GM21360 (cell line): ENCODE measurements around the gene FYB2.
"Not testable (repeated sequence)": the region's sequence is repeated elsewhere in the genome, so short reads cannot be mapped to it uniquely, and the experiment has no call there.

Experiments used
- ATAC-seq: cut with Tn5 transposase; IDR thresholded peaks from one replicate; pipeline ENCODE4 v1.9.1; 2021; ENCODE audit warnings: mild to moderate bottlenecking, moderate library complexity; ENCODE audit not compliant: unreplicated experiment

The FYB2 gene

GRCh38 chr1:56798053-56798471 is 21.1 kb downstream of the FYB2 start:
- no peak for ATAC-seq

DNA sequence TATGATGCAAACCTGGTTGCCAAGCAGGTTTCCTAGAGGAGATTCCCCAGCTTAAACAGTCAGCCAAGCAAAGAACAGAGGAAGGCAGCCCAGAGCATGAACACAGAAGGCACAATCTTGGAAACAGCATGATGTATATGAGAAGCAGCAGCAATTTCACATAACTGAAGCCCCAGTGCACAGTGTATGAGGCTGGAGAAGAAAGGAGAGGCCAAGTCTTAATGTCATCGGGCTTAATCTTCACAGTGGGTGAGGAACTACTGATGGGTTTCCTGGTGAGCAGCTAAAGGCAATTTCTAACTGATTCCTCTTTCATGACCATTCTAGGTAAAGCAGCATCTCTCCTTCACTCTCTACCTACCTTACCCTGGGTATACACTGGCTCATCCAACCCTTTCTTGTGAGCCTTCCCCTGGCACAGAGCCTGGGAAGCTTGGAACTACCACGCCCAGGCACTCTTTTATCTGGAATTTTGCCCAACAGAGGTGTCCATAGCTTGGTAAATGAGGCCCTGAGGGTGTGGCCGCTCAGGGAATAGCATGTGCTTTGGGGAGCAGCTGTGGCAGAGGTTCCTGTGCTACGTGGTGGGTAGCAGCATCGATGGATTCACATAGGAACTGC is 22.0 kb downstream of the FYB2 start:
- ATAC-seq = no peak

- ATAC-seq = no peak
These were observed 23.3 kb downstream of the FYB2 start for GRCh38 chr1:56795870-56796269.

DNA sequence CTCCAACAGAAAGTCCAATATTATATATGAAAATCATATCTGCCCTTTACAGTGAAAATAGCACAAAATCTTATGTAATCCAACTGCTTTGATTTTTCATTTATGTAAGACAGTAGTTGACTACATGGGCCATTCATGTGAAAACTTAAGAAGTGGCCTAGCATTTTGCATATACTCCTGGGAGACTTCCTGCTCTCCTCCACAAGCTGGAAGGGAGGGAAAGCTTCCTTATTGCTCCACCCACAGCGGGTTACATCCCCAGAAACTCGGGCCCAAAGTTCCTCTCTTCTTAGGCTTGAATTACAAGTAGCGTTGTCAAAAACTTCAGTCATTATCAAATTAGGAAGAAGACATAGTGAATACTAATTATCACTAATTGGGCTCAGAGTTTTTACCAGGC is 29.2 kb downstream of the FYB2 start:
- ATAC-seq = no peak

GRCh38 chr1:56788588-56788987 is 30.6 kb downstream of the FYB2 start:
- ATAC-seq = no peak

DNA sequence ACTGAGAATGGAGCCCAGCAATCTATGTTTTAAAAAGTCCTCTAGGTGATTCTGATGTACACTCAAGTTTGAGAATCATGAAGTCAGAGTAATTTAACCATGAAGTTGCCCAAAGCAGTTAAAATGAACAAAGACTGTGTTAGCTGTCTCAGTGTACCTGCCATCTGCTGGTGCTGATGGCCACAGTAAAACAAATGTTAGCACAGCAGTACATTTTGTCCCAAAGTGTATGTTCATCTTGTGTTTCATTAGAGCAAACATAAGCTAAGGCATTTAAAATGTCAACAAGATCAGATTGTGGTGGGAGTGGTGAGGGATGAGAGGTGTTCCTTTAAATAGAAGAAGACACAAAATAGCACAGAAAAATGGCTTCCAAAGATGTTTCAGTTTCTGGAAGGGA is 31.1 kb downstream of the FYB2 start:
- ATAC-seq = no peak

DNA sequence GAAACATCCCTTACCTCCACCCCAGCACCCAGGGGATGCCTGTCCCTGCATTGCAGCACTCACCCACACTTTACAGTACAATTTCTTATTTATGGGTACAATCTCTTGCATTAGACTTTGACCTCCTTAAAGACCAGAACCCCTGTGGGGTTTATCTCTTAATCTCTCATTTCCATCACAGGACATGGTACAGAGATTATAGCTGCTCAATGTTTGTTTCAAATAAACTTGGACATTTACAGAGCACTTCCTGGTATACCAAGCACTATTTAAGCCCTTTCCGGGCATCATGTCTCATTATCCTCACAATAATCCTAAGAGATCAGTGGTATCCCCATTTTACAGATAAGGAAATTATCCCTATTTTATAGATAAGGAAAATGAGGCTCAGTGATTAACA is 31.9 kb downstream of the FYB2 start:
- no peak for ATAC-seq

- no peak for ATAC-seq
These were observed 36.4 kb downstream of the FYB2 start for GRCh38 chr1:56782773-56783172.

GRCh38 chr1:56780826-56781225 is 38.4 kb downstream of the FYB2 start:
- no peak for ATAC-seq

- ATAC-seq = no peak
These were observed 39.0 kb downstream of the FYB2 start for GRCh38 chr1:56780128-56780750.

DNA sequence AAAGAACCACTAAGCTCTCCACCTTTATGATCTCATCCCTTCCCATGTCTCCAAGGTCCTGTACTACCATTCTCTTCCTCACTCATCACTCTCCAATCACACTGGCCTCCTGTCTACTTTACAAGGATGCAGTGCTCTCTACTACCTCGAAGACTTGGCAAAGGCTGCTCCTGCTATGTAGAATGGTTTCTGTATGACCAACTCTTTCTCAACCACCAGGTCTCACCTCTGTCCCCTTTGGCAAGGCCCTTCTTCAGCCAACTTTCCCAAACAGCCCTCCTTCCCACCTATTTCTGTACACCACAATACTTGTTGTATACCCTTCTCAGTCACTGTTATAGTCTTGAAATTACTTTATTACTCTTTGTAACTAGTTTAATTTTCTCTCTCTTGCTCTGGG is 41.2 kb downstream of the FYB2 start:
- no peak for ATAC-seq

GRCh38 chr1:56774732-56775131 is 44.5 kb downstream of the FYB2 start:
- ATAC-seq = not testable (repeated sequence)

DNA sequence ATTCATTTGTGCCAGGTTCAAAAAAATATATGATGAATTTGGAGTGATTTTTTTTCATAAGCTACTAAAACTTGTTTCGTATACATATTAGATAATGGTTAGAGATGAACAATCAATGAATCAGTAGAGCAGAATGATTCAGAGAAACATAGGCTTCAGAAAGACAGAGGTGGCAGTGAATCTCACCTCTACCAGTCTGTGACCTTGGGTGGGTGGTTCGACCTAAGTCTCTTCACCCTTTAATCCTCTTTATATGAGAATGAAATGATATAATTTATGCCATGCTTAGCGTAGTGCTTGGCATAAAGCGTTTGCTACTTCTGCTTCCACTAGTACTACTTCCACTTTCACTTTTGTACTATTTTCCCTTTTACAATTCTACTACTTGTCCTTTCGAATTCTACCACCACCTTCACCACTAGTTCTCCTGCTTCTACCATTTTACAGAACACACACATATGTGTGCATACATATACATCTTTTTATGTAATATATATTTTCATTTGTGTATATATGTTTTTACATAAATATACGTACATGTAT is 45.1 kb downstream of the FYB2 start:
- ATAC-seq = peak; percentile 79

- no peak for ATAC-seq
These were observed 45.7 kb downstream of the FYB2 start for GRCh38 chr1:56773341-56774066.

DNA sequence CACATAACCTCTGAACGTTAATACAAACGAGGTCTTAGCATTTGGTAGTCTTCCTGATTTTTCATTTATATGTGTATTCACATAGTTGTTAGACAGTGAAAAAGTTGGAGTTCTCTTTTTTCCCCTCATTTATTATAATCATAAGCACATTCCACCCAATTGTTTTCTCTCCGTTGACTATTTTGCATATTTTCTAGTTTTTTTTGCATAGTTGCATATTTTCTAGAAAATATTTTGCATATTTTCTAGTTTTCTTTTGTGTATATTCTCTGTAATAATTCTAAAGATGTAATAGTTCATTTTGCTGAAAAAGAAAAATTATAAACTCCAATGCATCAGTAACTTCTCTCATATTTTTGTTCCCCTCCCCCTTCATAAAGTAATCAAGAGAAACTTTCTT is 47.5 kb downstream of the FYB2 start:
- no peak for ATAC-seq

DNA sequence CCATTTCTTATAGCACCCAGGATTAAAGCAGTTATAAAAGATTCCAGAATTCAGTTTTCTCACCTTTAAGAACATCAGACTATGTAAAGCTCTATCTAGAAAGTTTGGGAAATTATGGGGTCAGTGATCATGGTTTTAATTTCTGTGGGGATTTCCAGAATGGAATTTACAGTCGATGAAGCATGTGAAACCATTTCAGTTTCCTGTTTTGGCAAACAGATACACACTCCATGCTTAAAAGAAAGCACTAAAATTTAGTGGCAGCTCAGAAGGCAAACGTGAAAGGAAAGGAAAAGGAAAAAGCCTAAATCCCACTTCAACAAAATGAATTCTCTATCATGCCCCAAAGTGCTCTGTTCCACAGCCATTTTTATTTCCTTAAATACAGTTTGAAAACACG is 60.4 kb downstream of the FYB2 start:
- ATAC-seq = no peak

GRCh38 chr1:56758135-56758534 is 61.1 kb downstream of the FYB2 start:
- no peak for ATAC-seq

- ATAC-seq = no peak
These were observed 63.3 kb downstream of the FYB2 start for GRCh38 chr1:56755911-56756310.

GRCh38 chr1:56754708-56755479 is 64.3 kb downstream of the FYB2 start:
- ATAC-seq = no peak

DNA sequence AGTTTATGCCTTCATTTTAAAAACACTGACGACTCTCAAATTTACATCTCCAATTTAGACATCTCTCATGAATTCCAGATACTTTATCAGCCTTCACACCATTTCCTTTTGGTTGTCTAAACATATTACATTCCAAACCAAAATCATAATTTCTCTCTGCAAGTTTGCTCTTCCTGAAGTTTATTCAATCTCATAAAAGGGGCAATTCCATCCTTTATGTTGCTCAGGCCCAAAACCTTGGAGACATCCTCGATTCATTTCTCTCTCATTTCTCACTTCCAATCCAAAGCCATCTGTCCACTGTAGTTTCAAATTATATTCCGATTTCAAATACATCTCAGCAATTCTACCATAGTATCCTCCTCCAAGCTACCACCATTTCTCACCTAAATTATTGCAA is 74.0 kb downstream of the FYB2 start:
- ATAC-seq = no peak

DNA sequence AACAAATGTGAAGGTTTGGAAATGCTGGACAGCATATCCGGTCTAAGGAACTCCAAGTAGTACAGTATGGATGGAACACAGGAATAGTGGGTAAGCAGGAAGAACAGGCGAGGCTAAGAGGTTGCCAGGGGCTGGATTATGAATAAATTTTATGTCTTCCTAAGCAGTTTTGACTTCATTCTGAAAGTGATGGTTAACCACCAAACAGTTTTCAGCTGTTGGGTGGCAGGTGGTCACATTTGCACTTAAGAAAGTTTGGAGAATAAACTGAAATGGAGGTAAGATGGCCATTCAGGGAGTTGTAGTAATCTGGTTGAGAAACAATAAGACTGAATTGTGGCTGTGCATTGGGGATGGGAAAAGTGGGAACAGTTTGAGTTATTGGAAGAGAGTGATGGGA is 90.2 kb downstream of the FYB2 start:
- ATAC-seq = no peak
